ENCODE data around the gene FNDC3B.

Gene FNDC3B

DNA sequence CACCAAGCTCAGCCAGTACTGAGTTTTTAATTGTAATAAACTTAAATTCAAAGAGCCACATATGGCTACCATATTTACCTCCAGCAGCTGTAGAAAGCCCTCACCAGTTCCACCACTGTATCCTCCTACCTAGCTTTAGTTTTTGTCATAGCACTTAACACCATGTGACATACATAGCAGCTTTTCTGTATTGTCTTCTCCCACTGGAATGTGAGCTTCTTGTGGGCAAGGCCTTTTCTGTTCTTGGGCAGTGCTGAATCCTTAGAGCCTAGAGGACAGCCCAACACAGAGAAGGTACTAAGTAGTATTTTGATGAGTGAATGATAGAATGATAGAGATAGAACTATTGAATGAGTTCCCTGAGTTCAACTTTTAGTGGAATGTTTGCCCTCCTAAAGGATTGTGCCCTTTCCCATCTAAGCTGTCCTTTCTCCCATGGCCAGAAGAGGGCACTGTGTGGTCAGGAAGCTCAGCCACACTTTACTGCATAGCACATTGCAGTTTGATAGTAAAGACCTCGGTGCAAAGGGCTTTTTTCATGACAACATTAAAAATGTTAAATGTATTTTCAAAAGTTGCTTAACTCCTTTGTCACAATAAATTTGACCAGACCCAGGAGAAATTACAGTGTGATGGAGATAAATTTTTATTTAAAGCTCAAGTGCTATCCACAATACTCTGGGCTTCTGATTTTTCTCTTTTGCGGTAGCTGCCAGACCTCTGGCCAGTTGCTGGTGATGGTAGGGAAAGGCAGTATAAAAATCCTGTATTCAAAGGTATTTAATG is 293.1 kb downstream of the FNDC3B start:
- Histone ChIP-seq H2AFZ (ENCODE audit: low read depth, low read length, severe bottlenecking) (no peak overlapping the region), H3K9me3 (ENCODE audit: insufficient read depth, low read length) (no peaks in the 10 kb centered on the region), H4K20me1 (ENCODE audit: low read depth, low read length) (no peaks in the 10 kb centered on the region), H3K27me3 (ENCODE audit: low read length) (no peaks in the 10 kb centered on the region), H3K4me2 (ENCODE audit: low read depth, low read length, poor library complexity, severe bottlenecking) (no peak overlapping the region), H3K36me3 (ENCODE audit: low read length) (no peaks in the 10 kb centered on the region), H3K9ac (ENCODE audit: low read length) (no peak overlapping the region), H3F3A (ENCODE audit: insufficient read depth) (no peaks in the 10 kb centered on the region), H3K9me2 (replicated peaks; ENCODE audit: insufficient read depth, low read length) (no peaks in the 10 kb centered on the region), H3K27ac (ENCODE audit: low read depth, low read length) (no peak overlapping the region), H3K4me3 (ENCODE audit: insufficient read depth, low read length, poor library complexity, severe bottlenecking) (no peak overlapping the region), H3K79me2 (ENCODE audit: insufficient read depth, low read length) (no peaks in the 10 kb centered on the region)
- TF ChIP-seq EZH2phosphoT487 (conservative IDR thresholded peaks at IDR 0.05; ENCODE audit: low read length) = no peak
- TF ChIP-seq, protein P1, sequence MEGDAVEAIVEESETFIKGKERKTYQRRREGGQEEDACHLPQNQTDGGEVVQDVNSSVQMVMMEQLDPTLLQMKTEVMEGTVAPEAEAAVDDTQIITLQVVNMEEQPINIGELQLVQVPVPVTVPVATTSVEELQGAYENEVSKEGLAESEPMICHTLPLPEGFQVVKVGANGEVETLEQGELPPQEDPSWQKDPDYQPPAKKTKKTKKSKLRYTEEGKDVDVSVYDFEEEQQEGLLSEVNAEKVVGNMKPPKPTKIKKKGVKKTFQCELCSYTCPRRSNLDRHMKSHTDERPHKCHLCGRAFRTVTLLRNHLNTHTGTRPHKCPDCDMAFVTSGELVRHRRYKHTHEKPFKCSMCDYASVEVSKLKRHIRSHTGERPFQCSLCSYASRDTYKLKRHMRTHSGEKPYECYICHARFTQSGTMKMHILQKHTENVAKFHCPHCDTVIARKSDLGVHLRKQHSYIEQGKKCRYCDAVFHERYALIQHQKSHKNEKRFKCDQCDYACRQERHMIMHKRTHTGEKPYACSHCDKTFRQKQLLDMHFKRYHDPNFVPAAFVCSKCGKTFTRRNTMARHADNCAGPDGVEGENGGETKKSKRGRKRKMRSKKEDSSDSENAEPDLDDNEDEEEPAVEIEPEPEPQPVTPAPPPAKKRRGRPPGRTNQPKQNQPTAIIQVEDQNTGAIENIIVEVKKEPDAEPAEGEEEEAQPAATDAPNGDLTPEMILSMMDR (IDR thresholded peaks at IDR 0.05; ENCODE audit: insufficient read depth, low read length, poor library complexity, severe bottlenecking) = peak; percentile 78

DNA sequence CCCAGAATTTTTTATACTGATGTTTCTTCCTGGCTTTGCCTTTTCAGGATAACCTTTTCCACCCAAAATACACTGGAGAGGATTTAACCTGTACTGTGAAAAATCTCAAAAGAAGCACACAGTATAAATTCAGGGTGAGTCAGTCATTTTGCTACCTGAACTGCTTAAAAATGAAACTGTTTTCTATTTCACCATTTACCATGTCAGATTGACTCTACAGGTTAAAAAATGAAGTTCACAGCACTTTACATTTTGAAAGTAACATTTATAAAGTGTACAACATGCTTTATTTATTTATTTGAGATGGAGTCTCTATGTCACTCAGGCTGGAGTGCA is 293.6 kb downstream of the FNDC3B start:
- H3K9me3 ChIP-seq (ENCODE audit: insufficient read depth, low read length) = no peaks in the 10 kb centered on the region
- no peak overlapping the region for H3K4me3 ChIP-seq (ENCODE audit: insufficient read depth, low read length, poor library complexity, severe bottlenecking)
- H3K4me2 ChIP-seq (ENCODE audit: low read depth, low read length, poor library complexity, severe bottlenecking) = no peak overlapping the region
- no peak overlapping the region for H3K9ac ChIP-seq (ENCODE audit: low read length)
- no peak overlapping the region for H3K27ac ChIP-seq (ENCODE audit: low read depth, low read length)
- no peak for TF ChIP-seq EZH2phosphoT487 (conservative IDR thresholded peaks at IDR 0.05; ENCODE audit: low read length)
- TF ChIP-seq, protein P1 (IDR thresholded peaks at IDR 0.05; ENCODE audit: insufficient read depth, low read length, poor library complexity, severe bottlenecking) = no peak
- no peaks in the 10 kb centered on the region for H3F3A ChIP-seq (ENCODE audit: insufficient read depth)
- H3K9me2 ChIP-seq (replicated peaks; ENCODE audit: insufficient read depth, low read length) = no peaks in the 10 kb centered on the region
- H3K36me3 ChIP-seq (ENCODE audit: low read length) = no peaks in the 10 kb centered on the region
- H3K79me2 ChIP-seq (ENCODE audit: insufficient read depth, low read length) = no peaks in the 10 kb centered on the region
- H3K27me3 ChIP-seq (ENCODE audit: low read length) = no peaks in the 10 kb centered on the region
- H2AFZ ChIP-seq (ENCODE audit: low read depth, low read length, severe bottlenecking) = no peak overlapping the region
- no peaks in the 10 kb centered on the region for H4K20me1 ChIP-seq (ENCODE audit: low read depth, low read length)

DNA sequence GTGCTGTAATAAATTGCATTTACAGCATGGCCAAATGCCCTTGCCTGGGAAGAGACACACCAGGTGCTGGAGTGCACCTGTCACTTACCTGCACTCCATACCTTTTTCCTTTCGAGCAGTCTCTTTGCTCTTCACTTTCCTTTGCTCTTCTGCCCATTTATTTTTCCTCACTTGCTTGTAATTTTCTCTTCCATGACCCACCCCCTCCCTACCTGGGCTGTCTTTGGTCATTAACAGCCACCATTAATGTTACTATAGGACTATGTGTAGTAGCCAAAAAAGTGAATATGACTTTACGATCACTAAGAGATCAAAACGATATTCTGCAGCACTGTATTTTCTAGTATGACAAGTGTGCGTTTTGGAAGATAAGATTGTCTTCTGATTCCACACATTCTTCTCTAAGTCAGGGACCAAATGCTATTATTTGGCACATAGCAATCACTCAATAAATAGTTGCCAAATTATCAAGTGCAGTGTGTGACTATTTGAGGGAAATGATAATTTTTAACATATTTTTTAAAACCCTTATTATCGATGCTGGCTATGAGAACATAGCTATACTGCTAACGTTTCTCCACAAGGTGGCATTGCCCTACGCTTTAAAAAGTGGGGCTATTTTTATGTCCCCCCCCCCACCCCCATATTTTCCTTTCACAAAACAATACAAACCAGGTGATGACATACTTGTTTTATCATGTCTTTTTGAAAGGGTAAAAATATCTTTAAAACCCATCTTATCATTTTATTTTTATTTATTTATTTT is 294.5 kb downstream of the FNDC3B start:
- Histone ChIP-seq H3K9ac (ENCODE audit: low read length) (no peak overlapping the region), H3K79me2 (ENCODE audit: insufficient read depth, low read length) (no peaks in the 10 kb centered on the region), H3F3A (ENCODE audit: insufficient read depth) (no peaks in the 10 kb centered on the region), H3K36me3 (ENCODE audit: low read length) (no peaks in the 10 kb centered on the region), H3K9me3 (ENCODE audit: insufficient read depth, low read length) (no peaks in the 10 kb centered on the region), H4K20me1 (ENCODE audit: low read depth, low read length) (no peaks in the 10 kb centered on the region), H3K4me3 (ENCODE audit: insufficient read depth, low read length, poor library complexity, severe bottlenecking) (no peak overlapping the region), H3K4me2 (ENCODE audit: low read depth, low read length, poor library complexity, severe bottlenecking) (no peak overlapping the region), H3K27me3 (ENCODE audit: low read length) (no peaks in the 10 kb centered on the region), H3K9me2 (replicated peaks; ENCODE audit: insufficient read depth, low read length) (no peaks in the 10 kb centered on the region), H2AFZ (ENCODE audit: low read depth, low read length, severe bottlenecking) (no peak overlapping the region), H3K27ac (ENCODE audit: low read depth, low read length) (no peak overlapping the region)
- TF ChIP-seq, protein P1 (IDR thresholded peaks at IDR 0.05; ENCODE audit: insufficient read depth, low read length, poor library complexity, severe bottlenecking) = peak; percentile 18
- no peak for TF ChIP-seq EZH2phosphoT487 (conservative IDR thresholded peaks at IDR 0.05; ENCODE audit: low read length)

Measured in SU-DHL-6 (cell line).